Measurements from ENCODE around the gene CDC42SE1. TPM values are rescaled to one million over a fixed set of nuclear protein-coding genes. Genes with fewer than 3 reads are reported as not detected.
A peak's percentile ranks its signal among the peaks of the same experiment; 100 is the strongest.

CDC42SE1 gene
- total RNA-seq, 1 donor from 2014 or later, result 180 TPM

GRCh38 chr1:151067185-151067584 is 7.8 kb upstream of the CDC42SE1 start:
- DNase-seq (ENCODE audit: low spot score), result no peak
- no peak for TF ChIP-seq CTCF (IDR thresholded peaks at IDR 0.05; ENCODE audit: unreplicated experiment)
- no peak overlapping the region for H3K4me3 Mint-ChIP-seq (ENCODE audit: unreplicated experiment)
- H3K4me1 Mint-ChIP-seq (ENCODE audit: unreplicated experiment), result peaks cover 20% of the 10 kb centered on the region
- H3K36me3 Mint-ChIP-seq (ENCODE audit: low read depth, unreplicated experiment), result peaks cover 9% of the 10 kb centered on the region
- peaks cover 9% of the 10 kb centered on the region for H3K27me3 Mint-ChIP-seq (ENCODE audit: unreplicated experiment)
- H3K9me3 Mint-ChIP-seq (ENCODE audit: unreplicated experiment), result no peaks in the 10 kb centered on the region
- no peak overlapping the region for H3K27ac Mint-ChIP-seq (ENCODE audit: unreplicated experiment)

GRCh38 chr1:151065089-151065645 is 5.7 kb upstream of the CDC42SE1 start:
- no peak for TF ChIP-seq CTCF (IDR thresholded peaks at IDR 0.05; ENCODE audit: unreplicated experiment)
- H3K36me3 Mint-ChIP-seq (ENCODE audit: low read depth, unreplicated experiment), result peaks cover 13% of the 10 kb centered on the region
- H3K9me3 Mint-ChIP-seq (ENCODE audit: unreplicated experiment), result no peaks in the 10 kb centered on the region
- H3K4me1 Mint-ChIP-seq (ENCODE audit: unreplicated experiment), result peaks cover 28% of the 10 kb centered on the region
- DNase-seq (ENCODE audit: low spot score), result no peak
- H3K27me3 Mint-ChIP-seq (ENCODE audit: unreplicated experiment), result peaks cover 2% of the 10 kb centered on the region
- peak overlapping the region; percentile 90 for H3K27ac Mint-ChIP-seq (ENCODE audit: unreplicated experiment)
- peak overlapping the region; percentile 84 for H3K4me3 Mint-ChIP-seq (ENCODE audit: unreplicated experiment)

- peaks cover 36% of the 10 kb centered on the region for H3K4me1 Mint-ChIP-seq (ENCODE audit: unreplicated experiment)
- H3K9me3 Mint-ChIP-seq (ENCODE audit: unreplicated experiment), result no peaks in the 10 kb centered on the region
- peaks cover 4% of the 10 kb centered on the region for H3K27me3 Mint-ChIP-seq (ENCODE audit: unreplicated experiment)
- peak overlapping the region; percentile 98 for H3K4me3 Mint-ChIP-seq (ENCODE audit: unreplicated experiment)
- H3K36me3 Mint-ChIP-seq (ENCODE audit: low read depth, unreplicated experiment), result peaks cover 22% of the 10 kb centered on the region
- no peak for DNase-seq (ENCODE audit: low spot score)
- TF ChIP-seq CTCF (IDR thresholded peaks at IDR 0.05; ENCODE audit: unreplicated experiment), result no peak
- H3K27ac Mint-ChIP-seq (ENCODE audit: unreplicated experiment), result peak overlapping the region; percentile 39
These were observed 3.4 kb upstream of the CDC42SE1 start for GRCh38 chr1:151062741-151063371.

GRCh38 chr1:151061704-151062103 is 2.3 kb upstream of the CDC42SE1 start:
- H3K36me3 Mint-ChIP-seq (ENCODE audit: low read depth, unreplicated experiment), result peaks cover 30% of the 10 kb centered on the region

More at GRCh38 chr1:151061704-151062103, 2.3 kb upstream of the CDC42SE1 start:
- DNase-seq (ENCODE audit: low spot score), result no peak
- Mint-ChIP-seq H3K4me1 (ENCODE audit: unreplicated experiment) (peaks cover 48% of the 10 kb centered on the region), H3K9me3 (ENCODE audit: unreplicated experiment) (no peaks in the 10 kb centered on the region), H3K27me3 (ENCODE audit: unreplicated experiment) (peaks cover 10% of the 10 kb centered on the region), H3K27ac (ENCODE audit: unreplicated experiment) (peak overlapping the region; percentile 28), H3K4me3 (ENCODE audit: unreplicated experiment) (peak overlapping the region; percentile 98)
- no peak for TF ChIP-seq CTCF (IDR thresholded peaks at IDR 0.05; ENCODE audit: unreplicated experiment)
